Neural progenitor cell (in vitro differentiated cells): Measurements from ENCODE around the gene CNTN5. TPM values are rescaled to one million over a fixed set of nuclear protein-coding genes. Genes with fewer than 3 reads are reported as not detected.

Experiments used
- DNase-seq: peaks from one replicate; pipeline ENCODE4 v3.0.0-alpha.2; 2016; ENCODE audit warnings: low spot score
- H2AFZ ChIP-seq: fragments of 200-600 bp; sonication (generic); replicated peaks from 2 replicates; pipeline ENCODE4 v1.6.1; 2016; ENCODE audit warnings: antibody characterized with exemption
- H3F3A ChIP-seq: fragments of 200-600 bp; sonication (generic); 2 replicates; pipeline ENCODE4 v1.6.1; 2016; ENCODE audit warnings: antibody characterized with exemption, low read depth
- H3K27ac ChIP-seq: fragments of 200-600 bp; sonication (generic); 2 replicates; pipeline ENCODE4 v1.5.1; 2016; ENCODE audit warnings: mild to moderate bottlenecking
- H3K27me3 ChIP-seq: fragments of 200-600 bp; sonication (generic); 2 replicates; pipeline ENCODE4 v1.6.1; 2016; ENCODE audit warnings: mild to moderate bottlenecking, moderate library complexity
- H3K36me3 ChIP-seq: fragments of 200-600 bp; sonication (generic); 2 replicates; pipeline ENCODE4 v1.5.1; 2016
- H3K4me1 ChIP-seq: fragments of 200-600 bp; sonication (generic); 2 replicates; pipeline ENCODE4 v1.6.1; 2016; ENCODE audit warnings: mixed run types
- H3K4me2 ChIP-seq: fragments of 200-600 bp; sonication (generic); 2 replicates; pipeline ENCODE4 v1.6.1; 2016
- H3K4me3 ChIP-seq: fragments of 200-600 bp; sonication (generic); 2 replicates; pipeline ENCODE4 v1.5.1; 2016
- H3K79me2 ChIP-seq: fragments of 200-600 bp; sonication (generic); 2 replicates; pipeline ENCODE4 v1.6.1; 2016; ENCODE audit warnings: low read depth
- H3K9ac ChIP-seq: fragments of 200-600 bp; sonication (generic); 2 replicates; pipeline ENCODE4 v1.6.1; 2016
- H3K9me3 ChIP-seq: fragments of 200-600 bp; sonication (generic); 2 replicates; pipeline ENCODE4 v1.5.1; 2016; ENCODE audit warnings: low read depth
- H4K20me1 ChIP-seq: fragments of 200-600 bp; sonication (generic); 2 replicates; pipeline ENCODE4 v1.6.1; 2016; ENCODE audit warnings: low read depth
- H3K27ac Mint-ChIP-seq: 3 replicates; pipeline ENCODE4 v1.8.0; 2021; ENCODE audit warnings: mixed read lengths
- H3K27me3 Mint-ChIP-seq: 2 replicates; pipeline ENCODE4 v1.8.0; 2022; ENCODE audit warnings: low read depth, mild to moderate bottlenecking, inconsistent platforms, moderate library complexity, mixed read lengths; ENCODE audit not compliant: insufficient read depth
- H3K36me3 Mint-ChIP-seq: 3 replicates; pipeline ENCODE4 v1.8.0; 2021; ENCODE audit warnings: mixed read lengths
- H3K4me1 Mint-ChIP-seq: 3 replicates; pipeline ENCODE4 v1.8.0; 2021; ENCODE audit warnings: mixed read lengths
- H3K4me3 Mint-ChIP-seq: 3 replicates; pipeline ENCODE4 v1.8.0; 2021; ENCODE audit warnings: mild to moderate bottlenecking, moderate library complexity, mixed read lengths
- H3K9me3 Mint-ChIP-seq: 3 replicates; pipeline ENCODE4 v1.8.0; 2020; ENCODE audit warnings: mixed read lengths
- CTCF ChIP-seq: fragments of 200-600 bp; sonication (generic); IDR thresholded peaks from 2 replicates; pipeline ENCODE4 v1.5.1; 2017; ENCODE audit warnings: antibody characterized with exemption, mild to moderate bottlenecking
- EZH2 ChIP-seq: fragments of 200-600 bp; sonication (generic); IDR thresholded peaks from 2 replicates; pipeline ENCODE4 v1.6.1; 2017; ENCODE audit warnings: antibody characterized with exemption, mild to moderate bottlenecking, moderate library complexity
- EZH2phosphoT487 ChIP-seq: fragments of 200-600 bp; sonication (generic); IDR thresholded peaks from 2 replicates; pipeline ENCODE4 v1.6.1; 2017; ENCODE audit warnings: antibody characterized with exemption
- total RNA-seq: library from RNA; depleted of rRNA; stranded (reverse); fragments of >200 nt; gene quantifications from 2 replicates; pipeline ENCODE4 v1.2.3, GENCODE V29; 2015; ENCODE audit warnings: low replicate concordance

The CNTN5 gene
- total RNA-seq, 1 donor from 2014 or later = 0.19 TPM

- H3K4me3 Mint-ChIP-seq = no peak overlapping the region
- no peaks in the 10 kb centered on the region for H3F3A ChIP-seq
- H3K27ac ChIP-seq = no peak overlapping the region
- H3K27ac Mint-ChIP-seq = no peak overlapping the region
- no peak overlapping the region for H3K9ac ChIP-seq
- H4K20me1 ChIP-seq = no peaks in the 10 kb centered on the region
- H3K27me3 ChIP-seq = no peaks in the 10 kb centered on the region
- no peaks in the 10 kb centered on the region for H3K36me3 ChIP-seq
- H3K79me2 ChIP-seq = no peaks in the 10 kb centered on the region
- H3K4me3 ChIP-seq = no peak overlapping the region
- no peaks in the 10 kb centered on the region for H3K9me3 Mint-ChIP-seq
- no peaks in the 10 kb centered on the region for H3K4me1 Mint-ChIP-seq
- no peak overlapping the region for H3K4me2 ChIP-seq
- no peak for DNase-seq
- H2AFZ ChIP-seq = no peak overlapping the region
- H3K9me3 ChIP-seq = no peaks in the 10 kb centered on the region
- no peaks in the 10 kb centered on the region for H3K4me1 ChIP-seq
- H3K36me3 Mint-ChIP-seq = no peaks in the 10 kb centered on the region
- TF ChIP-seq CTCF = no peak
- TF ChIP-seq EZH2 = no peak
- no peak for TF ChIP-seq EZH2phosphoT487
- peaks cover 6% of the 10 kb centered on the region for H3K27me3 Mint-ChIP-seq
These were observed 163.4 kb downstream of the CNTN5 start for GRCh38 chr11:99184146-99184545.

- H3K27me3 Mint-ChIP-seq = no peaks in the 10 kb centered on the region
- no peaks in the 10 kb centered on the region for H3K4me1 Mint-ChIP-seq
- no peaks in the 10 kb centered on the region for H3K9me3 Mint-ChIP-seq
These were observed 167.5 kb downstream of the CNTN5 start for GRCh38 chr11:99188221-99188620.

GRCh38 chr11:99192716-99193115 lies 172.0 kb downstream of the CNTN5 start:
- Mint-ChIP-seq H3K4me1 (no peaks in the 10 kb centered on the region), H3K27ac (no peak overlapping the region), H3K27me3 (no peaks in the 10 kb centered on the region), H3K36me3 (no peaks in the 10 kb centered on the region), H3K4me3 (no peak overlapping the region), H3K9me3 (no peaks in the 10 kb centered on the region)
- no peak for DNase-seq
- Histone ChIP-seq H3K4me1 (no peaks in the 10 kb centered on the region), H3K9ac (no peak overlapping the region), H4K20me1 (no peaks in the 10 kb centered on the region), H3F3A (no peaks in the 10 kb centered on the region), H3K4me2 (no peak overlapping the region), H3K36me3 (no peaks in the 10 kb centered on the region), H3K4me3 (no peak overlapping the region), H3K27ac (no peak overlapping the region), H3K27me3 (no peaks in the 10 kb centered on the region), H3K79me2 (no peaks in the 10 kb centered on the region), H3K9me3 (no peaks in the 10 kb centered on the region), H2AFZ (no peak overlapping the region)
- no peak for TF ChIP-seq EZH2
- no peak for TF ChIP-seq EZH2phosphoT487
- no peak for TF ChIP-seq CTCF

More at GRCh38 chr11:99188221-99188620, 167.5 kb downstream of the CNTN5 start:
- no peak for TF ChIP-seq EZH2phosphoT487
- TF ChIP-seq CTCF = no peak
- no peak for TF ChIP-seq EZH2
- Histone ChIP-seq H4K20me1 (no peaks in the 10 kb centered on the region), H3K79me2 (no peaks in the 10 kb centered on the region), H3K27me3 (no peaks in the 10 kb centered on the region), H2AFZ (no peak overlapping the region), H3K27ac (no peak overlapping the region), H3K36me3 (no peaks in the 10 kb centered on the region), H3K4me3 (no peak overlapping the region), H3K9me3 (no peaks in the 10 kb centered on the region), H3K4me2 (no peak overlapping the region), H3K9ac (no peak overlapping the region), H3F3A (no peaks in the 10 kb centered on the region), H3K4me1 (no peaks in the 10 kb centered on the region)
- Mint-ChIP-seq H3K4me3 (no peak overlapping the region), H3K27ac (no peak overlapping the region), H3K36me3 (no peaks in the 10 kb centered on the region)
- no peak for DNase-seq

- Mint-ChIP-seq H3K27me3 (no peaks in the 10 kb centered on the region), H3K4me3 (no peak overlapping the region), H3K36me3 (no peaks in the 10 kb centered on the region), H3K9me3 (no peaks in the 10 kb centered on the region), H3K4me1 (no peaks in the 10 kb centered on the region), H3K27ac (no peak overlapping the region)
- Histone ChIP-seq H3K27ac (no peak overlapping the region), H3F3A (no peaks in the 10 kb centered on the region), H3K9me3 (no peaks in the 10 kb centered on the region), H4K20me1 (no peaks in the 10 kb centered on the region), H2AFZ (no peak overlapping the region), H3K4me1 (no peaks in the 10 kb centered on the region), H3K79me2 (no peaks in the 10 kb centered on the region), H3K4me2 (no peak overlapping the region), H3K4me3 (no peak overlapping the region), H3K36me3 (no peaks in the 10 kb centered on the region), H3K27me3 (no peaks in the 10 kb centered on the region), H3K9ac (no peak overlapping the region)
- DNase-seq = no peak
- TF ChIP-seq CTCF (no peak), EZH2 (no peak)
These were observed 176.7 kb downstream of the CNTN5 start for GRCh38 chr11:99197477-99197876.
